HG02840 (cell line): Measurements from ENCODE around the gene TSNAX.
"Not testable (repeated sequence)": the region's sequence is repeated elsewhere in the genome, so short reads cannot be mapped to it uniquely, and the experiment has no call there.

Experiments
- ATAC-seq: cut with Tn5 transposase; IDR thresholded peaks from one replicate; pipeline ENCODE4 v1.9.1; 2021; ENCODE audit warnings: mild to moderate bottlenecking, moderate library complexity, moderate number of reproducible peaks; ENCODE audit not compliant: unreplicated experiment, low FRiP score

The TSNAX gene

DNA sequence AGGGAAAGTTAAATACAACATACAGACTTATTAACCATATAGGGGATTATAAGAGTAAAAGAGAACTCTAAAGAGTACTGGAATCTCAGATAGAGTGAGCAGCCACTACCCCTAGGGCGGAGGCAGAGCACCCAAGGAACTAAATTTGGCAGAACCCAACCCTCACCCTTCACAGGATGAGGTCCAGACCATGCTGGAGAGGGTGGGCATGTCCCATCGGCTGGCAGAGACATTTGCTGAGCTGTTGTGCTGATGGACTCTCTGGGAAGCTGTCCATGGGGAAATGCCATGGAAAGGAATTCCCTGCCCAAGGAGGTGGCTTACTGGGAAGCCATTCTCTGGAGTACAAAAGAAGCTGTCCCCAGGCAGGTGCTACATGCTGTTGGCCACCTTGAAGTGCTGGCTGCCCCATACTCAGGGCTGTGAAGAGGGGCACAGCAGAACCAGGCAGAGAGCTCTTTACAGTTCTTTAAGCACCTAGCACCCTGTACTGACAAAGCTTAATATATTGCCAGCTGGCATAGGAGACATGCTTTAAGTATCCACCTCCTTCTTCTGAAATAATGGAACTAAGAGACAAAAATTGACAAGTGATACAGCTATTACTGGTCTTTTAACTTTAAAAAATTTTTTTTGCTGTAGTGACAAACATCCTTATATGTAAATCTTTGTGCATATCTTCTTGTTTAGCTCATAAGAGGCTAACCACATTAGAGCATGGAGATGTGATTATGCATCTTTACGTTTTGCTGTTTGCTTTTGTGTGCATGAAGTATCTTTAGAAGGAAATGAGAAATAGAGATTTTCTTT is 29.6 kb downstream of the TSNAX start:
- ATAC-seq, result no peak

DNA sequence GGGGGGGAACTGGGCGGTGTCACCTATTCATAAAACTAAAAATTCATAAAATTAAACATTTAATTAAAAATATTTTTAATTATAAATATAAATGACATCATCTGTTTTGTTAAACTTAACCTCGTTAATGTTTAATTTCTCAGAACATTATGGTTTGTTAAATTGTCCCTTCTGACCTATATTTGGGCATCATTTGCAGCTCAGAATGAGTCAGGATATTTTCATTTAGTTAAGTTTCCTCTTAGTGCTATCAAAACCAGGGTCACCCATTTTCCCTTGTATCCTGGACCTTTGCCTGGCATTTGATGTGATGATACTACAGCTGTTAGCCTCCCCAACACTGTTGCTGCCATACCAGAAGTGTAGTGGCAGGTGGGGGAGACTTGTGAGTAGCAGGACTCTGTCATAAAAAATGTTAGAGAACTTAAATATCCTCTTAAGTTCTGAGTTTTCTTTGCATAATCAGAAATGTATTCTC is 30.3 kb downstream of the TSNAX start:
- no peak for ATAC-seq

DNA sequence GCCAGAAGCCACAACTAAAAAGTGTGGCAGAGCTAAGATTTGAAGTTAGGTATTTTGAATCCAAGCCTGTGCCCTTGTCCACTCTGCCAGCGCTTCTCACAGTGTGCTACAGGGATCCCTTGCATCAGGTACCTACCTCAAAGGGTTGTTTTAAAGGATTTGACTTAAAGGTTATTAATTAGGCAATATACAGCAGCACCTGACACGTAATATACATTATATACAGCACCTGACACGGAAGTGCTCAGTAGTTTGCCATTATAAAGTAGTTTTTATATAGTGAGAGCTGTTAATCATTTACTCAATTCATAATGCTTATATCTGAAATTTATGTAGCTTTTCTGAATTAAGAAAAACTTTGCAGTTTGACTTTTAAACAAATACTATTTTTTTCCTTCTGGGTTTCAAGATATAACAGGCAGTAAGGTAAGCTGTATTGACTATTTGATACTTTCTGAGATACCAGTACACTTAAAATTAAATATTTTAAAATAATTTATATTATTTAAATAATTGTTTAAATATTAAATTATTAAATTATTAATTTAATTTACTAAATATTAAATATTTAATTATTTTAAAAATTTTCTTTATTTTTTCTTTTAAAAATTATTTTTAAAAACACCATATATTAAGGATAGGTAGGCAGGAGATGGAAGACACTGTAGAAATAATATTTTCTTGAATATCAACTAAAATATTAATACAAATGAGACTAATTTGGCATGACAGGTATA is 33.3 kb downstream of the TSNAX start:
- ATAC-seq, result no peak

DNA sequence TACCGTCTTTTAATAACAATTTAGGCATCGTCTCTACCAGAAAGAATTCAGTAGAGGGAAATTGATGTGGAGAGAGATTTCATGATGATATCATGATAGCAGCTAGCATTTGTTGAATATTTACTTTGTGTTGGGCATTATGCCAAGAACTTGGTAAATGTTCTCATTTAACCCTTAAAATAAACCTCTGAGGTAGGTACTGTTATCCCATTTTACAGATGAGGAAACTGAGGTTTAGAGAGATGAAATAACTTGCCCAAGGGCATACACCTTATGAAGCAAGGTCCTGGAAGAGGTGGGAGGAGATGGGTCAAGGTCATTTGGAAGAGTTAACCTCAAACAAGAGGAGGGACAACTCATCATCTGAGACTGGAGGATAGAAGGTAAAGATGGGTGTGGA is 34.8 kb downstream of the TSNAX start:
- ATAC-seq, result no peak

DNA sequence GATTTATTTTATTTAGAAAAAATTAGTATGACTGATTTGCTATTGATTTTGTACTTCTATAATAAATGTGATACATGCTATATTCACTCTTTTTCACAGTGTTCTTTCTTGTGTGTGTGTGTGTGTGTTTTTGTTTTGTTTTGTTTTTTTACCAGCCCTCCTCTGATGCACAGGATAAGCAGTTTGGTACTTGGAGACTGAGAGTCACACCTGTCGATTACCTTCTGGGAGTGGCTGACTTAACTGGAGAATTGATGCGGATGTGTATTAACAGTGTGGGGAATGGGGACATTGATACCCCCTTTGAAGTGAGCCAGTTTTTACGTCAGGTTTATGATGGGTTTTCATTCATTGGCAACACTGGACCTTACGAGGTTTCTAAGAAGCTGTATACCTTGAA is 35.9 kb downstream of the TSNAX start:
- ATAC-seq, result no peak

DNA sequence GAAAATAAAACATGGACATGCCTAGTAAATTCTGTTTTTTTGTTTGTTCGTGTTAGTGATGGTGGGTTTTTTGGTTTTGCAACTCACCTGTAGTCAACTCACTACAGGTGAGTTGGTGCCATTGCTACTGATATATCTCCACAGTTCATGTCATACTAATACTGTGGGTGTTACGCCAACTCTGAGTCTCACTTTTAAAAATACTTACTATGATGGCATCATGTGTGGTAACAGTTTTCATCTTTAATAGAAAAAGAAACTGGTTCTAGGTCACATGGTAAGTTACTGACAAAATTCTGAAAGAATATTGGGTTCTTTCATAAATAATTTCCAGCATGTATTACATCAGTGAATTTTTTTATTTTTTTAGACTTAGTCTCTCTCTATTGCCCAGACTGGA is 38.0 kb downstream of the TSNAX start:
- no peak for ATAC-seq

DNA sequence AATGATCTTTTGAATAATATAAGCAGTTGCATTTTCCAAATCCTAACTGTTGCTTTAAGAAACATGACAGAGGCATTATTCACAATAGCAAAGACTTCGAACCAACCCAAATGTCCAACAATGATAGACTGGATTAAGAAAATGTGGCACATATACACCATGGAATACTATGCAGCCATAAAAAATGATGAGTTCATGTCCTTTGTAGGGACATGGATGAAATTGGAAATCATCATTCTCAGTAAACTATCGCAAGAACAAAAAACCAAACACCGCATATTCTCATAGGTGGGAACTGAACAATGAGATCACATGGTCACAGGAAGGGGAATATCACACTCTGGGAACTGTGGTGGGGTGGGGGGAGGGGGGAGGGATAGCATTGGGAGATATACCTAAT is 41.8 kb downstream of the TSNAX start:
- ATAC-seq, result not testable (repeated sequence)

DNA sequence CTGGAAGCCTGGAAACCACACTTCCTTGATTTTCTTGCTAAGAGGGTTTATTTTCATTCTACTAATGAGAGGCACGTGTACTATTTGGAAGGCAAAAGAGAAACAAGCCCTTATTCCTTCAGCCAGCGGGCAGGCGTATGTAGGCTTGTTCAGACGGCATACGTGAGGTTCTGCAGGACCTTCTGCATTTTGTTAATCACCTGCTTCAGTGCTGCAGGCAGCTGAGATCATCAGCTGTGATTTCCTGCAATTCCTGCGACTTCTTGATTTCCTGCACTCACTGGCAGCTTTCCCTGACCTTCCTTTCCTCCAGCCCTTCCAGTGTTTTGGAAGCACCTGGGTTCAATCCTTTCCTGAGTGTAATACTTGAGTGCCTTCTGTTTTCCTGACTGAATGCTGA is 43.4 kb downstream of the TSNAX start:
- ATAC-seq, result no peak

DNA sequence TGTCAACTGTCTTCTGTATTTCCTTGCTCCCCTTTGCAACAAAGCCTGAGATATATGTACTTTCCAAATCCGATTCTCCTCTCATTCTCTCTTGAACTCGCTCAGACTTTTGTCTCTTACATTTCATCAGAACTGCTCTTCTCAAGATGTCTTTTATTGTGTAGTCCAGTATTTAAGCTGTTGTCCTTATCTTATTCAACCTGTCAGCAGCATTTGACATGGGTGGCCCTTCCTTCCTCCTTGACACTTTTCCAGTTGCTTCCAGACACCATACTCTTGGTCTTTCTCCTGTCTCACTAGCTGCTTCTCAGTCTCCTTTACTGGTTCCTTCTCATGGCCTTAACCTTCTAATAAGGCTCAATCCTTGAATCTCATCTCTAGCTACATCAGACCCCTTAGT is 47.0 kb downstream of the TSNAX start:
- ATAC-seq, result no peak

DNA sequence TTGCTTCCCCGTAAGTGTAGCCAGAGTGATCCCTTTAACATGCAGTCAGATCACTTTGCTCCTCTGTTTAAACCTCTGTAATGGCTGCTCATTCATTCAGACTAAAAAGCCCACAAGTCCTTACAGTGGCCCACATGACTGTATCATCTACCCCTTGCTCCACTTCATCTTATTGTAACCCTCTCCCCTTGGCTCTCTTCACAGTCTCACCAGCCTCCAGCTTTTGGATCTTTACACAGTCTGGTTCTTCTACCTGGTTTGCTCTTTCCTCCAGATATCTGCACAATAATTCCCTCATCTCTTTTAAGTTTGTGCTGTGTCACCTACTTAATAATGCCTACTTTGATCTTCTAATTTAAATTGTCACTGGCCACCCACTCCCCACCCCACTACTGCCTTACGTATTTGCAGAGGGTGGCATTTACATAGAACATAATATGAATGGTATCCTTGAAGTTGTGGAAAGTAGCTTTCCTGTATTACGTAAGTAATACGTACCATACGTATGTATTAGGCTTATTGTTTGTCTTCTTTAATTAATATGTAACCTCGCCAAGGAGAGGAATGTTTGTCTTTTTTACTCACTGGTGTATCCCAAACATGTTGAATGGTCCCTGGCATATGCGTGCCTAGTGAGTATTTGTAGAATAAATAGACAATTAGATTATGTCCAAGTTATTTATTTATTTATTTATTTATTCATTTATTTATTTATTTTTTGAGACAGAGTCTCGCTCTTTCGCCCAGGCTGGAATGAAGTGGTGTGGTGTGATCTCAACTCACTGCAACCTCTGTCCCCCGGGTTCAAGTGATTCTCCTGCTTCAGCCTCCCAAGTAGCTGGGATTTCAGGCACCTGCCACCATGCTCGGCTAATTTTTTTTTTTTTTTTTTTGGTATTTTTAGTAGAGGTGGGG is 48.6 kb downstream of the TSNAX start:
- ATAC-seq, result no peak

DNA sequence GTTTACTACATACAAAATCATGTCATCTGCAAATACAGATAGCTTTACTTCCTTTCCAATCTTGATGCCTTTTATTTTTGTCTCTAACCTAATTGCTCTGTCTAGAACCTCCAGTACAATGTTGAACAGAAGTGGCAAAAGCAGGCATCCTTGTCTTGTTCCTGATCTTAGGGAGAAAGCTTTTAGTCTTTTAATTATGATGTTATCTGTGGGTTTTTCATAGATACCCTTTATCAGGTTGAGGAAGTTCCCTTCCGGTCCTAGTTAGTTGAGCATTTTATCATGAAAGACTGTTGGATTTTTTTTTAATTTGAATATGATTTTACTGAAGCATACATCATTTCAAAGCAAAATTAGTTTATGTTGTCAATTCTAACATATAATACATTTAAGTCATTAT is 52.4 kb downstream of the TSNAX start:
- ATAC-seq, result no peak

DNA sequence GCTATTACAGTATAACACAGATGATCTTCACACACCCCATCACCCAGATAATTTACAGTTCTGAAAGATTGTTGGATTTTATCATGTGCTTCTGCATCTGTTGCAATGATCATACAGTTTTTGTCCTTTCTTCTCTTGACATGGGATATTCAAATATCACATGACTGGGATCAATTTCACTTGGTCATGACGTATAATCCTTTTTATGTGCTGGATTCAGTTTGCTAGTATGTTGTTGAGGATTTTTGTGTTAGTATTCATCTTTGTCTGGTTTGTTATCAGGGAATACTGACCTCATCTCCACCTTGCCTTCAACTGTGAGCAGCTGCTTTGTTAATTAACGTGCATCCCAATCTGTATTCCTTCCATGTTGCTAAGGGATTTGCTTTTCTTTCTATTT is 53.4 kb downstream of the TSNAX start:
- no peak for ATAC-seq

DNA sequence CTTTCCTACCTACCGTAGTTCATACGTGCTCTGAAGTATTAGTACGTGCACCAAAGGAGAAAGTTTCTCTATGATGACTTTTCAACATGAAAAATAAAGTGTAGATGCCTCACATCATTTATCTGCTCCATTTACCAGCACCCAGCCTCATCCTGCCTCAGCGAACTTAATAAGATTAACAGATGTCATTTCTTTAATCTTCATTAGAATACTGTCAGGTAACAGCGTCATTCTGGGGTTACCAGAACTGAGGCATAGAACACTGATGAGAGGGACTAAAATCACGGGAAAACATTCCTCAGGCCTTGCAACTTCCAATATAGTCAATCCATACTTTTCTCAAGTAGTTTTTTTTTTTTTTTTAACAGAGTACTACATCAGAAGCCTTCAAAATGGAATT is 54.9 kb downstream of the TSNAX start:
- ATAC-seq, result no peak

DNA sequence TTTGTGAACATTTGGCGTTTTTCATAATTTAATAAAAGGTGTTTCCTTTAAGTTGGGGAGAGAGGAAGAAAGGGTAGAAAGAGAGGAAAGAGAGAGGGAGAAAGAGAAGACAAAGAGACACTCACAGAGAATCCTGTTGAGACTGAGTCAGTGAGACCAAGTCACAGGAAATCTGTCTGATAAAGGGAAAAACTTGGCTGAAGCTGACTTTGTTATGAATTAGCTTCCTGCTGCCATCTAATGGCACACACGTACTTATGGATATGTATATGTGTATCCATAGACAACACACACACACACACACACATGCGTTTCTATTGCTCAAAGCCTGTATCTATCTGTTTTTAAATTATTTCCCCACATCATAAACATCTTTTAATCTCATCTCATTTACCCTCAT is 55.6 kb downstream of the TSNAX start:
- ATAC-seq, result no peak

DNA sequence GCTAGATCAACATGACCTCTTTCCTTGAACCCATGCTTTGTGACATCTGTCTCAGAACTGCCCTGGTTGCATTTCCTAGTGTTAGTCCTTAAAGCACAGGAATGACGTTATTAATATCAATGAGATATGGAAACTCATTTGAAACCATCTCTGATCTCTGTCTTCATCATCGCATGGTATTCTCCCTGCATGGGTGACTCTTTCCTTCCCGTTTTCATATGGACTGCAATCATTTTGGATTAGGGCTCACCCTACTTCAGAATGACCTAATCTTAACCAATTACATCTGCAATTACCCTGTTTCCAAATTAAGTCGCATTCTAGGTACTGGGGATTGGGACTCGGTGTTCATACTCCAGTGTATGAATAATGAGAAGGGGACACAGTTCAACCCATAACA is 56.5 kb downstream of the TSNAX start:
- ATAC-seq, result no peak

DNA sequence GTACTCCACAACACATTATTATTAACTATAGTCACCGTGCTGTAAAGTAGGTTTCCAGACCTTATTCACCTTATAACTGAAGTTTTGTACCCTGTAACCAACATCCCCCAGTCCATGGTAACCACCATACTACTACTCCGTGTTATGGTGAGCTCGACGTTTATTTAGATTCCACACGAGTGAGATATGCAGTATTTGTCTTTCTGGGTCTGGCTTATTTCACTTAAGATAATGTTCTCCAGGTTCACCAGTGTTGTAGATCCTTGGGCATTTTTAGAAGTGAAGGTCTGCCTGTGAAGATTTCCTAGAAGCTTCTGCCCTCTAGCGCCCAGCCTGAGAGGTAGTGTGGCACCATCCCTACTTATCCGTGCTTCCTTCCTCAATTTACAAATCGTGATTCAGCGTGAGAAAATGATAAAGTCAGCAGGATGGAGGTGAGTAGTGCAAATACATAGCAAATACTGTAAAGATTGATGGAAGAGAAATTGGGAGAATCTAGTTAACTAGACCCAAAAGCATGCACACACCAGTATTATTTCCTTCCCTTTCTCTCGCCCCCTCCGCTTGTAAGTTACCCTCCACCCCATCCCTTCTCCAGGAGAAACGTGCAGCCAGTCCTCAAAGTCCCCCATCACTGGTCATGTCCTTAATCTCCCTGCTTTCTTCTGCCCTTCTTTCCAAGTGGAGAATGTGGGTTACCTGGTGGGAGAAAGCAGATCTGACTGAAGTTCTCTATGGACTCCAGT is 62.2 kb downstream of the TSNAX start:
- ATAC-seq, result no peak

DNA sequence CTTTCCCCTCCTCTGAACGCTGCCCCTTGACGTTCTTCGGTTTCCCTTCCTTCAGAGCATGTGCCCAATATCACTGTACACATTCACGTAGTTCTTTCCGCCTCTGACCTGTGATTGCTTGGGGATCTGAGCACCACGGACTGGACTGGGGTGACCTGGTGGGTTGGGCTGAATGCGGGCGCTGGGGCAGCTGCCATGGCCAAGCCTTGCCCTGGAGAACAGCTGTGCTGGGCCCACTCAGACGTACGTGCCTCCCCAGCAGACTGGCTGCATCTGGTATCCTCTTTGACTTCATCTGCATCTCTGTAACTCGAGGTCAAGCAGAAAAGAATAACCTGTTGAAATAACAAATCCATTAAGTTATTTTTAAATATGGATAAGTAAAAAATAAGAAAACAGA is 63.0 kb downstream of the TSNAX start:
- no peak for ATAC-seq

DNA sequence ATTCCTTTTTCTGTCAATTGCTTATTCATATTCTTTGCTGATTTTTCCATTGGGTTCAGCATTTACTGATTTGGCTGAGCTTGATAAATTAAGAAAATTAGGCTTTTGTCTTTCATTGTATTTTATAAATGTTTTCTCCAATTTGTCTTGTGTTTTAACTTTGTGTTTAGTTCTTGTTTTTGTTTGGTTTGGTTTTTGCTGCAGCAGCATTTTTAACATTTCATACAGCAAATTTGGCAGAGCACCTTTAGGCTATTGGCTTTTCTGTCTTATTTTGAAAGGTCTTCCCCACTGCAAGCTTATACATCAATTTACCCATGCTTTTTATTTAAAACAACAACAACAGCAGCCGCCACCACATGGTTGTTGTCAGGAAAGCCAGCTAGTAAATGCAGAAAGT is 64.3 kb downstream of the TSNAX start:
- ATAC-seq, result no peak

DNA sequence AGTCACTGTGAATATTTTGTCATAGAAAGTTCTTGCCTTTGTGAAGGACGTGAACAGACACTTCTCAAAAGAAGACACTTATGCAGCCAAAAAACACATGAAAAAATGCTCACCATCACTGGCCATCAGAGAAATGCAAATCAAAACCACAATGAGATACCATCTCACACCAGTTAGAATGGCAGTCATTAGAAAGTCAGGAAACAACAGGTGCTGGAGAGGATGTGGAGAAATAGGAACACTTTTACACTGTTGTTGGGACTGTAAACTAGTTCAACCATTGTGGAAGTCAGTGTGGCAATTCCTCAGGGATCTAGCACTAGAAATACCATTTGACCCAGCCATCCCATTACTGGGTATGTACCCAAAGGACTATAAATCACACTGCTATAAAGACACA is 64.8 kb downstream of the TSNAX start:
- not testable (repeated sequence) for ATAC-seq

DNA sequence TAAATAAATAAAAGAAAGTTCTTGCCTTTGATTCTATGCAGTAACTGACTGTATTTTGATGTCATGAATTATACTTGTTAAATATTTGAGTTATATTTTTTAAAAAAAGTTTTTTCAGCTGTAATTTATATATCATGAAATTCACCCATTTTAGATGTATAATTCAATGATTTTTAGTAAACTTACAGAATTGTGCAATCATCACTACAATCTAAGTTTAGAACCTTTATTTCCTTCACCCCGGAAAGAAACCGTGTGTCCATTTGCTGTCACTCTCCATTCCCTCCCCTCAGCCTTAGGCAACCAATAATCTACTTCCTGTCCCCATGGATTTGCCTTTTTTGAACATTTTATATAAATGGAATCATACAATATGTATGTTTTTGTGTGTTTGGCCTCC is 65.7 kb downstream of the TSNAX start:
- ATAC-seq, result no peak
